GM19328 (cell line): ENCODE results near the gene MRPL2.
"Not testable (repeated sequence)": the region's sequence is repeated elsewhere in the genome, so short reads cannot be mapped to it uniquely, and the experiment has no call there.

ENCODE experiments used
- ATAC-seq: cut with Tn5 transposase; IDR thresholded peaks from one replicate; pipeline ENCODE4 v1.9.1; 2021; ENCODE audit warnings: mild to moderate bottlenecking, moderate library complexity; ENCODE audit not compliant: unreplicated experiment

MRPL2 gene

GRCh38 chr6:43053545-43054205, 5.6 kb downstream of the MRPL2 start, which contains the start of gene CUL7:
Gene CUL7 (minus strand): TSS chr6:43053851. CDS start chr6:43052788, 1,063 bp downstream.
- peak; percentile 91 for ATAC-seq

GRCh38 chr6:43052842-43053544, 6.2 kb downstream of the MRPL2 start:
- no peak for ATAC-seq

GRCh38 chr6:43052225-43052841, 6.9 kb downstream of the MRPL2 start:
- no peak for ATAC-seq

GRCh38 chr6:43050981-43051380, 8.3 kb downstream of the MRPL2 start:
- ATAC-seq: no peak

GRCh38 chr6:43047998-43048397, 11.2 kb downstream of the MRPL2 start:
- no peak for ATAC-seq

GRCh38 chr6:43045371-43045930, 13.8 kb downstream of the MRPL2 start:
- ATAC-seq: no peak

GRCh38 chr6:43043310-43043709, 15.9 kb downstream of the MRPL2 start:
- ATAC-seq: no peak

- not testable (repeated sequence) for ATAC-seq
Observed at GRCh38 chr6:43041475-43041874, 17.8 kb downstream of the MRPL2 start.

GRCh38 chr6:43040542-43041257, 18.5 kb downstream of the MRPL2 start:
- ATAC-seq: no peak

- ATAC-seq: no peak
Observed at GRCh38 chr6:43038727-43039126, 20.5 kb downstream of the MRPL2 start.

- ATAC-seq: no peak
Observed at GRCh38 chr6:43037706-43038105, 21.5 kb downstream of the MRPL2 start.

- ATAC-seq: no peak
Observed at GRCh38 chr6:43037197-43037596, 22.0 kb downstream of the MRPL2 start.

GRCh38 chr6:43036712-43037111, 22.5 kb downstream of the MRPL2 start:
- no peak for ATAC-seq

- ATAC-seq: no peak
Observed at GRCh38 chr6:43035495-43036194, 23.6 kb downstream of the MRPL2 start.

- ATAC-seq: no peak
Observed at GRCh38 chr6:43034190-43034525, 25.1 kb downstream of the MRPL2 start.

GRCh38 chr6:43033496-43034189, 25.6 kb downstream of the MRPL2 start:
- no peak for ATAC-seq

- ATAC-seq: no peak
Observed at GRCh38 chr6:43032326-43032725, 26.9 kb downstream of the MRPL2 start.

GRCh38 chr6:43029120-43029519, 30.1 kb downstream of the MRPL2 start:
- no peak for ATAC-seq

- ATAC-seq: no peak
Observed at GRCh38 chr6:43026365-43026764, 32.9 kb downstream of the MRPL2 start.

GRCh38 chr6:43024436-43024835, 34.8 kb downstream of the MRPL2 start:
- no peak for ATAC-seq
